HG03045 (cell line): ENCODE results near the gene RETREG1.
"Not testable (repeated sequence)": the region's sequence is repeated elsewhere in the genome, so short reads cannot be mapped to it uniquely, and the experiment has no call there.

Experiments used
- ATAC-seq: cut with Tn5 transposase; IDR thresholded peaks from one replicate; pipeline ENCODE4 v1.9.1; 2021; ENCODE audit warnings: mild to moderate bottlenecking, moderate library complexity; ENCODE audit not compliant: unreplicated experiment

RETREG1 gene

DNA sequence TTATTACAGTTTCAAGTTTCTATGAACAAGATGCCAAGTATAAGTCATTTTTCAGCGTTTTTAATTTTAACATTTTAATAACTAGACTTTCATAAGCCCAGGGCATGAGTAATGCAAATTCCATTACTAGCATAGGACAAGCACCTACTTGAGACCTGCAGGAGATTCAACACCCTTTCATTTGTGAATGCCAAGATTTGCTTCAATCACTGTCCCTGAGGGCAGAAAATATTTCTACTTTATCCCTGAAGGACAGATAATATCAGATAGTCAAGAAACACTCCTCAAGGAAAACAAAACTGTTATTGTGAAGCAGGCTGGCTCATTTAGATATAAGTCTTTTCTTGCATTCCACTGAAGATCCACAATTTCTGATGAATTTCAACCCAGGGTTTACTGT, 123.5 kb downstream of the RETREG1 start:
- no peak for ATAC-seq

DNA sequence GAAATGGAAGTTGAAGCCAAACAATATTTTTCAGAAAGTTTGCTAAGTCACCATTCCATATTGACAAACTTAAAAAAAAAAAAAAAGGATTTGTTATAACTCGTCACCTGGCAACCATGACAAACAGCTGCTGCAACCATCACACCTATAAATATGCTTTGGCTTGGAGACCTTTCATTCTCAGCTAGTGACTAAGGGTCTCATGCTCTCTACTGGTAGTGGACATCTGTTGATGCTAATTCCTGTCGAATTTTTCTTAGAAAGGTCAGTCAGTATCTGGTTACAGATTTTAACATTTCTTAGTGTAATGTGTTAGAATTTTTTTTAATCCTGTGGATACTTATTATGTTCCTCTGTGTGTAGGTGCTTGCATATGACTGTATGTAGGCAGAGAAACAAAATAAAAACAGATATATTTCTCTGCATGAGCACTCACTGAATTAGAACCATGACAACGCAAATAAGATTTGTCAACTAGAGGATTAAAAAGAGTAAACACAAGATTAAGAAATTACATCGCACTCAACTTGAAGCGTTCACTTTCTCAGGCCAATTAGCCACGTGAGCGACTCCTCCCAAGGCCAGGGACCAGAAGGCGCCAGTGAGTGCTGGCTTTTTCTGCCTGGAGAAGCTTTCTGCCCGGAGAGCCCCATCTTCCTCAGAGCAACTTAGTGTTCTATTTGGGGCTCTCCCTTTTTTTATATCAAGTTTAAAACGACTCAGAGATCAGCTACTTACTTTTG, 124.2 kb downstream of the RETREG1 start:
- ATAC-seq = no peak

DNA sequence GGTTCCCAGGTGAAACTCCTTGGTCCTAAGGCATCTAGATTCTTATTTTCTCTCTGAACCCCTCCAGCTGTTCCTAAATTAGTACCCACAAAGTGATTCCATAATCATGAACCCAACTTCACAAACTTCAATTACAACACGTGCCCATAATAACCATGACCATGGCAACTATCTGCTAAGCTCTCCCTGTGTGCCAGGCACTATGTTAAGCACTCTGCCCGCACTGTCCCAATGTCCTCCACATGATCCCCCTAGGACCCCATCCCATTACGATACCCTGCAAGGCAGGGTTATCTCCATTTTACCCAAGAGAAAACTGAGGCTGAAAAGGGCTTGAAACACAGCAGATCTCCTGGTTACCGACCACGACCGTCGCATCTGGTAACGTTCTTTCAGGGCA, 125.9 kb downstream of the RETREG1 start:
- ATAC-seq = no peak

DNA sequence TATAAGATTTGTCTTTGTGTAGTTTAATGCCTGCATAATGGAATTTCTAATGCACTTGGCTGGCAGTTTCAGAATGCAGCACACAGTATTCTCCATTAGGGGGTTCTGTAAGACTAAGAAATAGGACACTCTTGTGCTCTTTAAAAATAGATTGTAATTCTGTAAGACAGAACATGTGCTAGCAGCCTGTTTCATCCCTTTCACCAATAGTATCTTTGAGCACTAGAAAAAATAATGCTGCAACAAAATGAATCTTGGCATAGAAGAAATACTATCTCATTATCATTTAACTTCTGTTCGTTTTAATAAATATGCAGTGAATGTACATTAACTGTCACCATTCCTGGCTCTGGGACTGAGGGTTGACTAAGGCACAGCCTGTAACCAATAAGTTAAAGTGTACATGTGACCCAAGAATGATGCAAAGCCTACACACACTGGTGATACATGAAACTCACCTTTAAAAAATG, 127.4 kb downstream of the RETREG1 start:
- ATAC-seq = no peak

DNA sequence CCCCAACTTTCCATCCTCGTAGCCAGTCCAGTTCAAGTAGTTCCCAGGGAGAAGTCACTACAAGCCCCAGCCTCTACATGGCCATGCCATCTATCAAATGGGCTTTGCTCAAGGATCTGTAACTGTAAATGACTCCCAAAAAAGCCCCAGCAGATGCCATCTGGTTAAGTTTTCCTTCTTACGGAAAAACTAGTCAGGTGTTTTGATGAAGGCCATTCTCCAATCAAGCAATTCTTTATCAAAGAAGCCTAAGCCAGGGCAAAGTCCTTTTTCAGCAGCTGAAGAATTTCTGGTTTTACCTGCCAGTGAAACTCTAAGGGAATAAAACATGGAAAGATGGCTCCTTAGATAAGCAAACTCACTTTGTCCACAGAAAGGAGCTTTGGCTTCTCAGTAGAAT, 129.3 kb downstream of the RETREG1 start:
- no peak for ATAC-seq

DNA sequence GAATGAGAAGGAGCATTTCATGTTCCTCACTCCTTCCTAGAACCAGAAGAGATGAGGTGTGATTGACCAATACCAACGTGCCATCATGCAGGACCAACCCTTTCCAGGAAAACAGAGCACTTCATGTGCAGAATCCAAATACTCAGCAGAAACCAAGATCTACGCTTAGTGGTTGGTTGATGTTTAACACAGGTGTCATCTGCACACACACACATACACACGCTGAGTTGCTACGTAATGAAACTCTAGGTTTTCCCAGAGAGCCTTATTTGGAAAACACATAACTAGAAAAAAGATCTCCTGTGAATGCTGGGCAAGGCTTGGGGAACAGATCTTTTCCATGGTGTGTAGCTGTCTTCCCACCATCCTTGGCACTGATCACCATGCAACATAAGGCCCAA, 130.1 kb downstream of the RETREG1 start:
- ATAC-seq = no peak

DNA sequence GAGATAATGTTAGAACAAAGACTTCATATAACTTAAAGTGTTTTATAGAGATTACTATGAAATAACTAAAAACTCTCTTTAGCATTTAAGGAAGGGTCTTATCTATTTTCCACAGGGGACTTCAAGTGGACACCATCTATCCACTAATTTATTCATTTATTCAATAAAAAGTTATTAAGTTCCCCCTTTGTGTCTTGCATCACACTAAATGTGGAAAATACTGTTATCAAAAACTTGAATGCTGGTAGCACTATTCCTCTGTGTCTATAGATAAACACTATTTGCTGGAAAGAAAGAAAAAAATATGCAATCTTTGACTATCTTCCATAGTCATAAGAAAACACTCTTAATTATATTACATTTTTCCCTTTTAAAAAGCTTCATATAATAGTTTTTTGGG, 131.1 kb downstream of the RETREG1 start:
- no peak for ATAC-seq

DNA sequence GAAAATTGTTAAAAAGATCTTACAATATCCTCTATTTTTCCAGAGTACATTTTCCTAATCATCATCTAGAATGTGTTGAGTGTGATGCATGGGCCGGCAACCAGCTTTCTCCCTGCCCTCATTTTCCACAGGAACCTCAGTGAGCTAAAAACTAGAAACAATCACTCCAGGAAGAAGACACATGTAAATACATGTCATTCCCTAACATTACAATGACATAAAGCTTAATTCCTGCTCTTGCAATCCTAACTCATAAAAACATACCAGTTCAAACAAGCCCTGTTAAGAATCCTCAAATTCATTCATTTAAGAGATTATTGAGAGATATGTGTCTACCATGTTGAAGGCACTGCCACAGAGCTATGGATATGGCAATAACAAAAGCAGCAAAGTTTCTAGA, 132.7 kb downstream of the RETREG1 start:
- no peak for ATAC-seq

DNA sequence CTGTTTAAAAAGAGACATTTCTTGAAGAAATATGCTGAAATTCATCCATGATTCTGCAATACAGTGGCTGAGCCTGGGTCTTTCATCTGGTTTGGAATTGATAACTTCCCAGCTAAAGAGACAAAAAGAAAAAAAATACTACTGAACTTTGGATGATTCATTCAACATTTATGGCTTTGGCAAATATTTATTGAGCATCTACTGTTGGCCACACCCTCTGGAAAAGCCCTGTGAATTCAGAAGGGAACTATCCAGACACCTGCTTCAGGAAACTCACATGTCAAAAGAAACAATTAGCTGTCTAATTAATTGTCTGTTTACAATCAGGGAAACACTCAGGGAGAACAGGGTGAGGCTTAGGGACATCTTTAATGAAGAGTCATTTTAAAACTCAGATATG, 133.4 kb downstream of the RETREG1 start:
- ATAC-seq = no peak

DNA sequence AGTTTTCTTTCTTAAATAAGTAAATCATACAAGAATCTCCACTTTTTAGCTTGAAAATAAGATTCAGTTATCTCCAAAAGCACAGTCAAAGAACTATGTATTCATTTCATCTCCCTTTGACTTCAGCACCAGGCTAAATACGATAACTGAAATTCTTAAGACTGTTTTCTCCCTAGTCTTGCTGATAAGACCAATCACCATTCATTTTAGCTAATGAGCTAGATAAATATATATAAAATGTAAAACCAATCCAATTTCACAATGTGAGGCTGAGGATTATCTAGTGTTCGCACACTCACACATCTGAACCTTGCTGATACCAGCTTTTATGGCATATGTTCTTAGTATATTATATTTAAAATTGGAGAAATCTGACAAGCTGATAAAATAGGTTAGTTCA, 133.9 kb downstream of the RETREG1 start:
- no peak for ATAC-seq

DNA sequence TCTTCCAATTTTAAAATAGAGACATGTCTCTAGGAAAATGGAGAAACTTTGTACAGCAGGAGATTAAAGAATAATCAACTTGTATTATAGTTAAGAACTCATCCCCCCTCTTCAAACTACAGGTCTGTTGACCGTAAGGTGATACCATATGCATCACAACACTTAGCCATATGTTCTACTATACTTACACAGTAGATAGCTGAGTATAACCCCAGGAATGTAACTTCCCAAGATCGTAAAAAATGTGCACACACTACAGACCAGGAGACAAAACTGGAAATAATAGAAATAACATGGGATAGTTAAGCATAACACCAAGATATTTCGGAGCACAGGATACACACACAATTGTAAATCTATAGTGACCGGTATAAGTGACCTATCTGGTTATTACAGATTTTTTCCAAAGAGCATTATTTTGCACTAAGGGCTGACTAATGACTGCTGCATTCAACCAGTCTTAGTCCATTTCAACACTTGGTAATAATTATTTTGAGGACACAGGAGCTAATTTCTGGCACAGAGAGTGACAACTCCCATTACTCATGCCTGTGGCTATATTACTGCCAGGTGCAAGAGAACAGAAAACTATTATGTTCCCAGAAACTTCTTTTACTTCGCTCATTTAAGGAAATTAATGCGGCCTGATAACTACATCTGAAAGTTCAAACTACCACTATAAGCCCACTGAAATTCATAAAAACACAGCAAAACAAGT, 135.8 kb downstream of the RETREG1 start:
- ATAC-seq = no peak

DNA sequence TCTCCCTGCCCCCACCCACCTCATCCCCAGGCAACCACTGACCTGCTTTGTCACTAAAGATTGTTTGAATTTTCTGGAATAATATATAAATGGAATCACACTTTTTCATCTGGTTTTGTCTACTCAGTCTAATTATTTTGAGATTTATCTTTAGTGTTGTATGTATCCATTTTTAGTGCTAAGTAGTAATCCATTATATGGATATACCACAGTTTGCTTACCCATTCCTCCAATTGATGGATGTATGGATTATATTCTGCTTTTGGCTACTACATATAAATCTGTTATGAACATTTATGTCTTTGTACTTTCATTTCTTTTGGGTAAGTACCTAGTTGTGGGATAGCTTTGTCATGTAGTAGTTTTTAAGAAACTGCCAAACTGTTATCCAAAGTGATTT, 136.7 kb downstream of the RETREG1 start:
- ATAC-seq = no peak

DNA sequence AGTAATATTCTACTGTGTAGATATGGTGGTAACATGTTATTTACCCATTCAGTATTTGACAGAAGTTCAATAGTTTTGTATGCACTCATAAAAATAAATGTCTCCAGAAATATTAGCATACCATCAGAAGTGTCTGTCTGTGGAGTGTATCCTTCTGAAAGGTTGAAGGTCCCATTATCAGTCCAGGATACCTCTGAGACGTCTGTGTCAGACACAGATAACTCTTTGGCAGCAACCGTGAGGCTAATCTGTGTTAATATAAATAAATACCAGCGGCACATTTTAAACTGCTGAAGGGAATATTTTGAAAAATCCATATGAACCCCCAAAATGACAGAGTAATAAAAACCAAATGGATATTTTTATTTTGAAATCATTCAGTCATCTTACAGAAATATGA, 139.3 kb downstream of the RETREG1 start:
- ATAC-seq = no peak

DNA sequence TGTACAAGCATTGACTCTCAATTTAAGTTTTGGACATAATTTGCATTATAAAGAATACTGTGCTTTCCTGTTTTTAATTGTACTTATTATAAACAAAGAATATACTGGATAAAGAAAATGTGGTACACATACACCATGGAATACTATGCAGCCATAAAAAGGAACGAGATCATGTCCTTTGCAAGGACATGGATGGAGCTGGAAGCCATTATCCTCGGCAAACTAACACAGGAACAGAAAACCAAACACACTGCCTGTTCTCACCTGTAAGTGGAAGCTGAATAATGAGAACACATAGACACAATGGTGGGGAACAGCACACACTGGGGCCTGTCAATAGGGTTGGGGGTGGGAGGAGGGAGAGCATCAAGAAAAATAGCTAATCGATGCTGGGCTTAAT, 140.4 kb downstream of the RETREG1 start:
- not testable (repeated sequence) for ATAC-seq

DNA sequence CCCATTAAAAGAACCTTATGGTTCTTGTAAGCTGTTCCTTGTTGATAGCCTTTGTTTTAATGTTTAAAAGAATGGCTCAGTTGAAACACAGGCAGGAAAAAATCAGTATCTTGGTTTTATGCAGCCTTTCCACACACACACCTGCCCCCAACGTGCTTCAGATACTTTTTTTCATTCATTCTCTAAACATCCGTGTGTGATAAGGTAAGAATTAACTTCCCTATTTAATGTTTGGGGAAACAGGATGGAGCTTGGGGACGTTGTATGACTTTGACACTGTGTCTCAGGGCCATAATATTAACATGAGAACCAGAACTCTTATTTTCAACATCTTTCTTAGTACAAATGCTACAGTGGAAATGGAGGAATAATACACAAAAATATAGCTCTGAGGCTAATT, 145.4 kb downstream of the RETREG1 start:
- ATAC-seq = no peak

DNA sequence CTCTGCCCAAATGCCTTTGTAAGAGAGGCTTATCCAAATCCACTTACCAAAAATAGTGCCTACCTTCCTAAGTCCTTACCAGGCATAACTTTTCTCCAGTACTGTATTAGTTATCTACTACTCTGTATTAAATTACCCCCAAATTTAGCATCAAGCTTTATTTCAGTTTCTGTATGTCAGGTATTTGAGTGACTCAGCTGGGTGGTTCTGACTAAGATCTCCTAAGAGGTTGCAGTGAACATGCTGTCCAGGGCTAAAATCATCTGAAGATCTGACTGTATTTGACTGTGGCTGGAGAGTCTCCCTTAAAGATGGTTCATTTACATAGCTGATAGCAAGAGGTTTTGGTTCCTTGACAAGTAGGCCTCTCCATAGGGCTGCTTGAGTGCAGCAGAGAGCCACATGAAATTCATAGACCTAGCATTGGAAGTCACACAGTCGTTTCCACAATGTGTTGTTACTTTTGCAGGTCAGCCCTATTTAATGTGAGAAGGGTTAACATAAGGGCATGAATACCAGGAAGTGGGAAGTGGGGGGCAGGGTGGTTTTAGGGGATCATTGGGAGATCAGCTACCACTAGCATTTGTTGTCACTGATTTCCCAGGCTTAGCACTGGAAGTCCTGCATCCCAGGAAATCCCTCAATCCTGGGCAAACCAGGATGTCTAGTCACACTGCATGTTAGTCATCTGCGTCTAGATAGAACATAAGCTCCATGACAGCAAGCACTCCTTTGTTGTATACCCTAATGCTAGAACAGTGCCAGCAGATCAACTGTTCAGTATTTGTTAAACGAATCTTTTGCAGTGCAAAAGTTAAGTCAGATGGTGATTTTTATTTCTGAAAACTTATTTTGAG, 149.2 kb downstream of the RETREG1 start:
- peak; percentile 76 for ATAC-seq

DNA sequence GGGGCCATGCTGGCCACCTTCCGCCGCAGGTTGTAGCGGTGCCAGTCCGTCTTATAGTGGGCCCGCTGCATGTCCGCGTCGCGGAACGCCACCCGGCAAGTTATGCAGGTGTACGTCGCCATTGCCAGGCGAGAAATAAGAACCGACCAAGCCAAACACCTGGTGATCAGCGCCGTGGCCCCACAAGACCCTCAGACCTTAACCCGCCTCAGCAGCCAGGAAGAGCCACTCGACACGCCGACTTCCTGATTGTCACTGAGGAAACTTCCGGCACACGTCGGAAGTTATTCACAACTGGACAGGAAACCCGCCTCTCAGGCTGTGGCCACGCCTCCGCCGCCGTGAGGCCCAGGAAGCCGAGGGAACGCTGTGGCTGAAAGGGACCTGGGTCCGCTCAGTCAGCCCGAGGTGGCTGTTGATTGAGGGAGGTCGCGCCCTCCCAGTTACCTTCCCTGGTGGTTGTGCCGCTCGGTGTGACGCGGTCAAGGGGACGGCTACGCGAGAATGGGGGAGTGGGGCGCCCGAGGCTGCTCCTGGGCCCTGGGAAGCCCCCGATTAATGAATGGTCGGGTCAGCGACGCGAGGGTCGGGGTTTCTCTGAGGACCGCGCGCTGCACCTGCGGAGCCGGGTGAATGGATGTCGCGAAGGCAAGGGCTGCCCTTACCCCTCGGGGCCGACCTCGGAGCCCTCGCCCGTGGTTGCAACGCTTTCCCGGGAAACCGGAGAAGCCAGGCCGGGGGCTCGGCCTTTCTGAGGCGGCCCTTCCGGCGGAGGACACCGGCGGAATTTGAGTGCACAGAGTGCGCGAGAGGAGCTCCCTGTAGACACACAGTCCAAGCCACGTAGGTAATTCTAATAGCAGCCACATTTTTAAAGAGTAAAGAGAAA, 151.0 kb downstream of the RETREG1 start, which contains the start of gene ZNF622:
ZNF622 (minus strand) TSS at position 257 of the 889 bp plus-strand sequence; CDS start at position 122, 135 bp downstream.
- peak; percentile 84 for ATAC-seq

DNA sequence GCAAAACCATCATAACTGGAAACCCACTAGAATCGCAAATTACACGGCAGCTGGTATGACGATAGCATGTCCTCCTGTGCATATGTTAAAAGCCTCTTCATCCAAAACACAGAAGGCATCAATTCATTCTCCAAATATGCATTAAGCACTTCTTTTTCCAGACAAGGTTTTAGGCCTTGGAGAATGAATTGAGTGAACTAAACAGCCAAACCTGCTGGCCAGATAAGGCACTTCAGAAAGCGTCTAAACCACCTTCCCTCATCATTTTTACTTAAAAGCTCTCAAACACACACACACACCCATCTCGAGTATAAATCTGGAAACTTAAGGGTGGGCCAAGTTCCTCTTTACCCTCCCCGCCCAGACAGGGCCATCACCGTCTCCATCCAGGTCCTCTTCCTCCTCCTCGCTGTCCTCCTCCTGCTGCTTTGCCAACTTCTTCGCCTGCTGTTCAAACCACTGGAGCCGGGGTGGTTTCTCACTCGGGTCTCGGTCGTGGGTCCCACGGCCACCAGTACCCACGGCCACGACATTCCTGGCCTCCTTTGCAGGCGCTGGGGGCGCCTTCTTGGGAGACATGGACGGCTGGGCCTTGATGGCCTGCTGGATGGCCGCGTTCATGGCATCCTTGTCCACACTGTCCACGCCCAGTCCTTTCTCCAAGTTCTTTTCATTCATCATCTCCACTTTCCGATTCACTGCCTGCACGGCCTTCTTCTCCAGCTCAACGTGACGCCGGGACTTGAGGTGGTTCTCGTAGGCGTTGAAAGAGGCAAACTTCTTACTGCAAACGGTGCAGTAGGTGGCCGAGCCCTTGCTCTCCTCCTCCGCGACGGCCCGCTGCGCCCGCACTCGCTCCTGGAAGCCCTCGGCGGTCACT, 151.9 kb downstream of the RETREG1 start:
- no peak for ATAC-seq

DNA sequence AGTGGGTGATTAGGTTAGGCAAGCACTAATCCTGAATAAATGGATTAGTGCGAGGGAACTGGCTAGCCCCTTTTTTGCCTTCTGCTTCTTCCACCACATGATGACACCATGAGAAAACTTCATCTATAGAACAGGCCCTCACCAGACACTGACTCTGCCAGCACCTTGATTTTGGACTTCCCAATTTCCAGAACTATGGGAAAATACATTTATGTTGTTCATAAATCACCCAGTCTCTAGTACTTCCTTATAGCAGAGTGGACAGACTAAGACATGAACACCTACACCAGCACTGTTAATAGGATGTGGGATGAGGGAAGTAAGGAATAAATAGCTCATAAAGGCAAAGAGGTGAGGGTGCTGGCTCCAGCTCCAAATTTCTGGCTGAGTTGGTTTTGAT, 152.6 kb downstream of the RETREG1 start:
- ATAC-seq = no peak
